HG03575 (cell line): ENCODE results near the gene PYGO2.
"Not testable (repeated sequence)": the region's sequence is repeated elsewhere in the genome, so short reads cannot be mapped to it uniquely, and the experiment has no call there.

Experiments
- ATAC-seq: cut with Tn5 transposase; IDR thresholded peaks from one replicate; pipeline ENCODE4 v1.9.1; 2021; ENCODE audit not compliant: unreplicated experiment, insufficient number of reproducible peaks, low FRiP score; ENCODE audit errors: extremely low read depth

Gene PYGO2

GRCh38 chr1:155001425-155001674, 39.8 kb upstream of the PYGO2 start:
- no peak for ATAC-seq

DNA sequence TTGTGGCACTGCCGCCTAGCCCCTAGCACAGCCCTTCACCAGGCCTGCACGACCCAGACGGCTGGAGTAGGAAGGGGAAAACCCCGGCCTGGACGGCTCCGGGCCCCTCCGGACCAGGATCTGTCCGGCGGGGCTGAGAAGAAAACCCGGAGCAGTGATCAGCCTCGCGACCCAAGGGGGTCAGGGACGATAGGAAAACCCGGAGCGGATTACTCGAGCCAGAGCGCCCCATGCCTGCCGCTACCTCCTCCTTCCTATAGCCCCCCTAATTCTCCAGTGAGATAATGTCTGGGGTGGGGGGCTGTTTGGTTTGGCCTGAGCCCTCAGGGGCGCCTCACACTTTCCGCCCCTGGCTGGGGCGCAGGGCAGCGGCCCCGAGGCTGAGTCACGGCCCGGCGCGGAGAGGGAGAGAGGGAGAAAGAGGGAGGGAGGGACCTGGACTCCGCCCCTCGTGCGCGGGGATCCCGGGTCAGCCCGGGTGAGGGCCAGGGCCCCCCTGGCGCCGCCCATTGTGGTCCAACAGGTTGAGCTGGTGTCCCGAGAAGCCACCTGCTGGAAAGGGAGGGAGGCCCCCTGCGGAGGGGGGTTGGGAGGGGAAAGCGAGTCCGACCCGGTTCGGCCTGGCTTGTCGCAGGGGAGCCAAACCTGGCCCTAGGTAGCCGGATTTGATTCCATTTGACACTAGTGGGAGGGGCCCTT, 39.3 kb upstream of the PYGO2 start:
- no peak for ATAC-seq

DNA sequence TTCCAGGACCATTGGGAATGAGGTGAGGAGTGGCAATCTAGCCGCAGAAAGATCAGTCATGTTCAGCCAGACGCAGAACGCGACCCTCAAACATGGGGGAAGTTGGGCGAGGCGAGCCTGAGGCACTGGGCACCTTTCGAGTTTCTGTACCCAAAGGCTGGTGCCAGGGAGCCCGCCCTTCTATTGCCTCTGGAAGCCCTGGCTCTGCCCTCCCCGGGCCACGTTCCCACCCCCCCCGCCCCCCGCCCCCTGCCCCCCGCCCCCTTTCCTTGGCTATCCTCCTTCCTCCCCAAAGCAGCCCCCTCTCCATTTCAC, 38.8 kb upstream of the PYGO2 start:
- no peak for ATAC-seq

DNA sequence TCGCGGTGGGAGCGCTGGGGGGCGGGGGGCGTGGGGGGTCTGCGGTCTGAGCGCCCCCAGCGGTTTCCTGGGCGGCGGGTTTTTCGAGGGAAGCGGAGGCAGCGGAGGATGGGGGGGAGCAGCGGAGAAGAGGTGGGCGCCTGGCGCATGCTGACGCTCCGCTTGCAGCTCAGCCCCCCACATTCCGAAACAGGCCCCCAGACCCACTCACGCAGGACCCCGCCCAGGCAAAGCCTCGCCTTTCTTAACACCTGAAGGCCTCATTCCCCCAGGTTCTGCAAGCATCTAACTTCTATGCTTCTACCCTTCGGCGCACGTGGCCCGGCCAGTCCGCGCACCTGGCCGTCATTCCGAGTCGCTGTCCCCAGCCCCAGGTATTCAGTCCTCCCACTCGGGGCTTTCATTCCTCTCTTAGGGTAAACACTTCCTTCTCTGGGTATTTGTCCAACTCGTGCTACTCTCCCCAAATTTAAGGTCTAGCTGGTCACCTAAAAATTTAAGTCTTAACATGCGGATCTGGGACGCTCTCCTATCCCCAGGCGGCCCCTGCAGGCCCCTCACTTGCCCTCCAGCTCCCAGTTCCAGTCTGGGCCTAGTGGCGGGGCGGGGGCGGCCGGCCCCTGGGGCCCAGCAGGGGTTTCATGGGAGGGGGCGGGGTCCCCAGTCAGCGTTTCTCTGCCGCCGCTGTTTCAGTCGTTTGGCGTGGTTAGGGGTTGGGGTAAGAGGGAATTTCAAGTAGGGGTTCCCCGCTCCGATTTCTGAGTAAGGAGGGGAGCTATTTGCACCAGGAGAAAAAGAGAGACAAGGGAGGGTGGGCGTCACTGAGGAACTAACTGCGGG, 38.2 kb upstream of the PYGO2 start:
- ATAC-seq = no peak

DNA sequence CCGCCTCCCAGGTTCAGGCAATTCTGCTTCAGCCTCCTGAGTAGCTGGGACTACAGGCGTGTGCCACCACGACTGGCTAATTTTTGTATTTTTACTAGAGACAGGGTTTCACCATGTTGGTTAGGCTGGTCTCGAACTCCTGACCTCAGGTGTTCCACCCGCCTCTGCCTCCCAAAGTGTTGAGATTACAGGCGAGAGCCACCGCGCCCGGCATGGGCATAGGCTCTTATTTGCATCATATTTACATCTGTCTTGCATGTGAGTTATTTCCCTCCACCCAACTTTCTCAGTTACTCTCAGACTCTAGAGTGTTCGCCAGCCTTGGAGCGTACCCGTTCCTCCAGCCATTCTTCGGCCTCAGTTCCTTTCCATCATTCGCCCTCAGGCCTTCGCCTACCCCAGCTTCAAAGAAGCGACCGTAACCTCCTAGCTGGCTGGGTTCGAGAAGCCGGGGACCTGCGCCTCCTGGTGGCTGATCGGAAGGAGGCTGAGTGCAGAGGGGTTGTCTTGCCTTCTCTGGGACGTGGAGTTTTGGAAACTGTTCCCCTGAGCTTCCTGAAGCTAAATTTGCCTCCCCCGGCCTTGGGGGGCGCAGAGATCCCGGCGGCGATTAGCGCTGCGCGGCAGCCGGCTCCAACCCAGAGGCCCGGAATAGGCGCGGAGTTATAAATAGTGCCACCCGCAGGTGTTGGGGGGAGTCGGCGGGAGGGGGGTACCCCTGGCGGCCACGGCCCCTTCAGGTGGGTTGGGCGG, 37.4 kb upstream of the PYGO2 start:
- ATAC-seq = no peak

- no peak for ATAC-seq
Measured at GRCh38 chr1:154998201-154998780, 36.7 kb upstream of the PYGO2 start.

- ATAC-seq = no peak
Measured at GRCh38 chr1:154996966-154997701, 35.6 kb upstream of the PYGO2 start.

GRCh38 chr1:154995301-154995983, 33.9 kb upstream of the PYGO2 start:
- ATAC-seq = not testable (repeated sequence)

GRCh38 chr1:154994591-154994990, 33.0 kb upstream of the PYGO2 start:
- ATAC-seq = no peak

DNA sequence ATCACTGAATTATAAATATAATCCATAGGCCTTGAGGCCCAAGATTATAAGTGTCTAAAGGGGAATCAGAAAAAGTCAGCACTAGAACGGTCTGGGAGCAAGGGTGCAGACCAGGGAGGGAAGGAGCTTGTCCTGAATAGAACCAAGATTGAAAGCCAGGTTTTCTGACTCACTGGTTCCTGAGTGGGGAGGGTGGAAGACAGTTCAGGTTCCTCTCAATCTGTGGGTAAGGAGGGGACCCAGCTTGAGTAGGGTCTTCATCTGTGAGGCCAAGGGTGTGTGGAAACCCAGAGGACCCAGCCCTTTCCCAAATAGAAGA, 32.6 kb upstream of the PYGO2 start:
- ATAC-seq = no peak

DNA sequence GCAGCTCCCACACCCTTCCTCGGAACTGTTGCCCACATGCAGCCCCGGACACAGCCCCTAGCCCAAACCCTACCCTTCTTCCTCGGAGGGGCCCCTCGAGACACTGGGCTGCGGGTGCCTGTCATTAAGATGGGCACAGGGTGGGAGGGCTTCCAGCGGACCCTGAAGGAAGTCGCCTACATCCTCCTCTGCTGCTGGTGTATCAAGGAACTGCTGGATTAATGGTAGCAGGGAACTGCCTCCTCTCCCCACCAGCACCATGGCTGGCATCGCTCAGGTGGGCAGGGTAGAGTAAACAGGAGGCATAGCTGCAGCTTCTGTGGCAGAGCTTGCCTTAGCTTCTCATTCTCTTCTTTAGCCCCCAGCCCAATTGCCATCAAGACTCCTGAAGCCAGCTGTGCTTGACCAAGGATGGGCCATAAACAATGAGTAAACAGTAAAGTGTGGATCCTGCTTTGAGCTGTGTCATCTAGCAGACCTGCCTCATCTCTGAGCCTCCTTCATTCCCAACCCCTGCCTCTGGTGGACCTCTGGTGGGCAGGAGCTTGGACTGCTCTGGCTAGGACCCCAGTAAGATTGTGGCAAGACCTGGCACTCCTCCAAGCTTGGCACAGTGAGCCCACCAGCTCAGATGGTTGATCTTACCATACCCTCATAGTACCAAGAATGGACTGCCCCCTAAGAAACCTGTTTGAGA, 32.1 kb upstream of the PYGO2 start, which contains the start of gene LENEP:
Gene LENEP (plus strand): TSS at position 15 of the 697 bp plus-strand sequence. CDS start 22 bp downstream, at position 37.
- no peak for ATAC-seq

GRCh38 chr1:154992721-154993571, 31.4 kb upstream of the PYGO2 start:
- no peak for ATAC-seq

DNA sequence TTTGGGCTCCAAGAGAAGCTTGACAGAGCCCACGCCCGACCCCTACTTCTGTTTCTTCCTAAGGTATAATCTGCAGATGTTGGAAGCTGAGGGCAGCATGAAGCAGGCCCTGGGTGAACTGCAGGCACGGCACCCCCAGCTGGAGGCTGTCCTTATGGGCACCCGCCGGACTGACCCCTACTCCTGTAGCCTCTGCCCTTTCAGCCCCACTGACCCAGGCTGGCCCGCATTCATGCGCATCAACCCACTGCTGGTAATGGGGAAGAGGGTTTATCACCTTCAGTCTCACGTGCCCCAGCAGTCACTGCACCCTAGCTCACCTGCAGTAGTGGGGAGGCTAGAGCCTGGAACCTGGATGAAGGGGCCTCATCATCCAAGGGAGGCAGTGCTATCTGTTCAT, 28.7 kb upstream of the PYGO2 start:
- no peak for ATAC-seq

GRCh38 chr1:154989195-154989860, 27.7 kb upstream of the PYGO2 start:
- no peak for ATAC-seq

DNA sequence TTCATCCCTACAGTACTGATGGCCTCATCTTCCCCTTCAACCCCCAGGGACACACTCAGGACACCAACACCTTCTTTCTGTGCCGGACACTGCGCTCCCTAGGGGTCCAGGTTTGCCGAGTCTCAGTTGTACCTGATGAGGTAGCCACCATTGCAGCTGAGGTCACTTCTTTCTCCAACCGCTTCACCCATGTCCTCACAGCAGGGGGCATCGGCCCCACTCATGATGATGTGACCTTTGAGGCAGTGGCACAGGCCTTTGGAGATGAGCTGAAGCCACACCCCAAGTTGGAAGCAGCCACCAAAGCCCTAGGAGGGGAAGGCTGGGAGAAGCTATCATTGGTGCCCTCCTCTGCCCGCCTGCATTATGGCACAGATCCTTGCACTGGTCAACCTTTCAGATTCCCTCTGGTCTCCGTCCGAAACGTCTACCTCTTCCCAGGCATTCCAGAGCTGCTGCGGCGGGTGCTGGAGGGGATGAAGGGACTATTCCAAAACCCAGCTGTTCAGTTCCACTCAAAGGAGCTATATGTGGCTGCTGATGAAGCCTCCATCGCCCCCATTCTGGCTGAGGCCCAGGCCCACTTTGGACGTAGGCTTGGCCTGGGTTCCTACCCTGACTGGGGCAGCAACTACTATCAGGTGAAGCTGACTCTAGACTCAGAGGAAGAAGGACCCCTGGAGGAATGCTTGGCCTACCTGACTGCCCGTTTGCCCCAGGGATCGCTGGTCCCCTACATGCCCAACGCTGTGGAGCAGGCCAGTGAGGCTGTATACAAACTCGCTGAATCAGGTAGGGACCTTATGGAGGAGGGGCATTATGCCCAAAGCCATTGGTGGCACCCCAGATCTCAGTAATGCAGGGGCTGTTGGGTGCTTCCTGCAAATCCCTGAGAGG, 26.7 kb upstream of the PYGO2 start:
- no peak for ATAC-seq

DNA sequence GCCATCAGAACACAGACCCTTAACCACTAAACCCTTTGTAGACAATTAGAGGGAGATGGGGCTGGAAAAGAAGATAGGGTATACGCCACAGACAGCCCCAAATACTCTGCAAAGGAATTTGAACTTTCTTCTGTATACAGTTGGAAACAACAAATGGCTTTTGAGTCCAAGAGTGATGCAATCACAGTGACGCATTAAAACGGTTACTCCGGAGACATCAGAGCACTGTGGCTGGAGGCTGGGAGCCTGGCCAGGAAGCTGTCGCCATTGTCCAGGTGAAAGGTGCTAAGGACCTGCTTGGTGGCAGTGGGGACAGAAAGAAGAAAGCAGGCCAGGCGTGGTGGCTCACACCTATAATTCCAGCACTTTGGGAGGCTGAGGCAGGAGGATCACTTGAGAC, 25.7 kb upstream of the PYGO2 start:
- no peak for ATAC-seq
